Middle frontal gyrus (tissue), 1 donor: ENCODE measurements around the gene MINK1.
A peak's percentile ranks its signal among the peaks of the same experiment; 100 is the strongest.

ENCODE experiments used
- DNase-seq: peaks from one replicate; pipeline ENCODE4 v3.0.0-alpha.2; 2015; ENCODE audit warnings: low spot score; ENCODE audit errors: extremely low spot score

MINK1 gene

GRCh38 chr17:4932756-4933155 lies 99.6 kb downstream of the MINK1 start:
- no peak for DNase-seq

- no peak for DNase-seq
These were observed 100.5 kb downstream of the MINK1 start for GRCh38 chr17:4933646-4934045.

- no peak for DNase-seq
These were observed 101.2 kb downstream of the MINK1 start for GRCh38 chr17:4934173-4934979.

GRCh38 chr17:4935650-4936049 lies 102.5 kb downstream of the MINK1 start:
- no peak for DNase-seq

GRCh38 chr17:4936436-4936835 lies 103.3 kb downstream of the MINK1 start:
- DNase-seq, result no peak

- DNase-seq, result no peak
These were observed 104.4 kb downstream of the MINK1 start for GRCh38 chr17:4937553-4937952.

GRCh38 chr17:4938069-4938491 lies 104.9 kb downstream of the MINK1 start:
- no peak for DNase-seq

GRCh38 chr17:4938688-4939545 lies 105.8 kb downstream of the MINK1 start:
- DNase-seq, result no peak

- no peak for DNase-seq
These were observed 106.3 kb downstream of the MINK1 start for GRCh38 chr17:4939546-4939795.

- DNase-seq, result peak; percentile 99
These were observed 106.8 kb downstream of the MINK1 start, which contains the start of the genes RNF167 and SLC25A11 for GRCh38 chr17:4939796-4940554. TSS of gene RNF167 (plus strand) at chr17:4940268. CDS start at chr17:4940910, 642 bp downstream. TSS of gene SLC25A11 (minus strand) at chr17:4940046. CDS start at chr17:4939910, 136 bp downstream.

GRCh38 chr17:4940555-4941318 lies 107.6 kb downstream of the MINK1 start:
- no peak for DNase-seq

GRCh38 chr17:4941319-4941610 lies 108.1 kb downstream of the MINK1 start:
- DNase-seq, result no peak

- DNase-seq, result no peak
These were observed 109.8 kb downstream of the MINK1 start for GRCh38 chr17:4942760-4943508.

GRCh38 chr17:4944163-4944553 lies 111.0 kb downstream of the MINK1 start:
- DNase-seq, result no peak

- DNase-seq, result no peak
These were observed 111.5 kb downstream of the MINK1 start for GRCh38 chr17:4944554-4945175.

- no peak for DNase-seq
These were observed 112.2 kb downstream of the MINK1 start for GRCh38 chr17:4945176-4945943.

- no peak for DNase-seq
These were observed 112.8 kb downstream of the MINK1 start for GRCh38 chr17:4945944-4946280.

GRCh38 chr17:4946312-4946976 lies 113.3 kb downstream of the MINK1 start:
- DNase-seq, result no peak

GRCh38 chr17:4947010-4947410 lies 113.9 kb downstream of the MINK1 start:
- no peak for DNase-seq
